Measurements from ENCODE around the gene MTCL1. TPM values are rescaled to one million over a fixed set of nuclear protein-coding genes. Genes with fewer than 3 reads are reported as not detected.

The MTCL1 gene
- total RNA-seq, 1 experiment from 2014 or later = 50.1 TPM

DNA sequence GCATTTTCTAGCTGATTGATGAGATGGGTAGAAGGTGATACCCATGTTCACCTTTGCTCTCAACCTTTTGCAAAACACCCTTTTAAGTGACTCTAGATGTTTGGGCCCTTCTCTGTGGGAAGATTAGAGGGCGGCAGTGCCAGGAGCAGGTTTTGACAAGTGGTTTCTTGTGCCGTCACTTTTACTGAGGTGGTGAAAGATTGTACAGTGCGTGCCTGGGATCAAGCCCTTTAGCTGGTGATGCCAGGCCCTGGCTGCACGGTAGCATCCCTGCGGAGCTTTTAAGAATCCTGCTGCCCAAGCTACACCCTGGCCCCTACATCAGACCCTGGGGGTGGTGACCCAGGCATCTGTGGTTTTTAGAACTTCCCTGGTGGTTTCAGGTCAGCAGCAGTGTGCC lies 29.1 kb downstream of the MTCL1 start:
- ATAC-seq = no peak
- no peak overlapping the region for H3K4me3 ChIP-seq (ENCODE audit: low read depth in 2 of 2, low read length in 2 of 2)
- H3K4me1 ChIP-seq (ENCODE audit: control insufficient read depth, insufficient read depth, low read length) = peaks cover 31% of the 10 kb centered on the region
- H3K27me3 ChIP-seq (ENCODE audit: control insufficient read depth, insufficient read depth, low read length) = no peaks in the 10 kb centered on the region
- intact Hi-C loops (cut with micrococcal nuclease; ENCODE audit: unreplicated experiment) (no loop called here), in situ Hi-C loops (cut with HindIII; ENCODE audit: low pct_unique_long_range_greater_than_20kb, low sequenced_read_pairs) (no loop called here)
- TF ChIP-seq, protein P1, sequence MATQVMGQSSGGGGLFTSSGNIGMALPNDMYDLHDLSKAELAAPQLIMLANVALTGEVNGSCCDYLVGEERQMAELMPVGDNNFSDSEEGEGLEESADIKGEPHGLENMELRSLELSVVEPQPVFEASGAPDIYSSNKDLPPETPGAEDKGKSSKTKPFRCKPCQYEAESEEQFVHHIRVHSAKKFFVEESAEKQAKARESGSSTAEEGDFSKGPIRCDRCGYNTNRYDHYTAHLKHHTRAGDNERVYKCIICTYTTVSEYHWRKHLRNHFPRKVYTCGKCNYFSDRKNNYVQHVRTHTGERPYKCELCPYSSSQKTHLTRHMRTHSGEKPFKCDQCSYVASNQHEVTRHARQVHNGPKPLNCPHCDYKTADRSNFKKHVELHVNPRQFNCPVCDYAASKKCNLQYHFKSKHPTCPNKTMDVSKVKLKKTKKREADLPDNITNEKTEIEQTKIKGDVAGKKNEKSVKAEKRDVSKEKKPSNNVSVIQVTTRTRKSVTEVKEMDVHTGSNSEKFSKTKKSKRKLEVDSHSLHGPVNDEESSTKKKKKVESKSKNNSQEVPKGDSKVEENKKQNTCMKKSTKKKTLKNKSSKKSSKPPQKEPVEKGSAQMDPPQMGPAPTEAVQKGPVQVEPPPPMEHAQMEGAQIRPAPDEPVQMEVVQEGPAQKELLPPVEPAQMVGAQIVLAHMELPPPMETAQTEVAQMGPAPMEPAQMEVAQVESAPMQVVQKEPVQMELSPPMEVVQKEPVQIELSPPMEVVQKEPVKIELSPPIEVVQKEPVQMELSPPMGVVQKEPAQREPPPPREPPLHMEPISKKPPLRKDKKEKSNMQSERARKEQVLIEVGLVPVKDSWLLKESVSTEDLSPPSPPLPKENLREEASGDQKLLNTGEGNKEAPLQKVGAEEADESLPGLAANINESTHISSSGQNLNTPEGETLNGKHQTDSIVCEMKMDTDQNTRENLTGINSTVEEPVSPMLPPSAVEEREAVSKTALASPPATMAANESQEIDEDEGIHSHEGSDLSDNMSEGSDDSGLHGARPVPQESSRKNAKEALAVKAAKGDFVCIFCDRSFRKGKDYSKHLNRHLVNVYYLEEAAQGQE (IDR thresholded peaks at IDR 0.05; ENCODE audit: insufficient read depth in 1 of 2, low read depth in 2 of 2, low read length in 1 of 2) = no peak
- TF ChIP-seq, protein P2, sequence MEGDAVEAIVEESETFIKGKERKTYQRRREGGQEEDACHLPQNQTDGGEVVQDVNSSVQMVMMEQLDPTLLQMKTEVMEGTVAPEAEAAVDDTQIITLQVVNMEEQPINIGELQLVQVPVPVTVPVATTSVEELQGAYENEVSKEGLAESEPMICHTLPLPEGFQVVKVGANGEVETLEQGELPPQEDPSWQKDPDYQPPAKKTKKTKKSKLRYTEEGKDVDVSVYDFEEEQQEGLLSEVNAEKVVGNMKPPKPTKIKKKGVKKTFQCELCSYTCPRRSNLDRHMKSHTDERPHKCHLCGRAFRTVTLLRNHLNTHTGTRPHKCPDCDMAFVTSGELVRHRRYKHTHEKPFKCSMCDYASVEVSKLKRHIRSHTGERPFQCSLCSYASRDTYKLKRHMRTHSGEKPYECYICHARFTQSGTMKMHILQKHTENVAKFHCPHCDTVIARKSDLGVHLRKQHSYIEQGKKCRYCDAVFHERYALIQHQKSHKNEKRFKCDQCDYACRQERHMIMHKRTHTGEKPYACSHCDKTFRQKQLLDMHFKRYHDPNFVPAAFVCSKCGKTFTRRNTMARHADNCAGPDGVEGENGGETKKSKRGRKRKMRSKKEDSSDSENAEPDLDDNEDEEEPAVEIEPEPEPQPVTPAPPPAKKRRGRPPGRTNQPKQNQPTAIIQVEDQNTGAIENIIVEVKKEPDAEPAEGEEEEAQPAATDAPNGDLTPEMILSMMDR (IDR thresholded peaks at IDR 0.05) = no peak
- no peak for TF ChIP-seq TCF7L2 (IDR thresholded peaks at IDR 0.05; ENCODE audit: low read depth, low read length)
- TF ChIP-seq POLR2AphosphoS5 (IDR thresholded peaks at IDR 0.05; ENCODE audit: low read depth, low read length) = no peak
- BruUV-seq (replicated peaks) = no TSS peak
- no peaks in the 10 kb centered on the region for H3K9me3 ChIP-seq (ENCODE audit: control insufficient read depth, insufficient read depth, low read depth, low read length)
- ChIA-PET POLR2A (no interaction called here), CTCF (no interaction called here)
- DNase-seq (ENCODE audit: low read depth, low spot score) = no peak
- no peaks in the 10 kb centered on the region for H3K36me3 ChIP-seq (ENCODE audit: control insufficient read depth, insufficient read depth, low read length)
- H3K27ac ChIP-seq (ENCODE audit: low read length) = no peak overlapping the region

- CTCF ChIA-PET = interaction anchor here (0.7 kb wide), 1 partner anchor 39 kb away, joined by 3 read pairs; no protein-coding TSS in a partner anchor
These were observed 29.9 kb downstream of the MTCL1 start for GRCh38 chr18:8735274-8735673.

More at GRCh38 chr18:8735274-8735673, 29.9 kb downstream of the MTCL1 start:
- POLR2A ChIA-PET = no interaction called here
- no peak for TF ChIP-seq TCF7L2 (IDR thresholded peaks at IDR 0.05; ENCODE audit: low read depth, low read length)
- TF ChIP-seq, protein P2 (IDR thresholded peaks at IDR 0.05) = no peak
- TF ChIP-seq, protein P1 (IDR thresholded peaks at IDR 0.05; ENCODE audit: insufficient read depth in 1 of 2, low read depth in 2 of 2, low read length in 1 of 2) = no peak
- in situ Hi-C loops (cut with HindIII; ENCODE audit: low pct_unique_long_range_greater_than_20kb, low sequenced_read_pairs) = no loop called here
- intact Hi-C loops (cut with micrococcal nuclease; ENCODE audit: unreplicated experiment) = no loop called here
- no TSS peak for BruUV-seq (replicated peaks)
- no peaks in the 10 kb centered on the region for H3K9me3 ChIP-seq (ENCODE audit: control insufficient read depth, insufficient read depth, low read depth, low read length)
- H3K4me1 ChIP-seq (ENCODE audit: control insufficient read depth, insufficient read depth, low read length) = peaks cover 26% of the 10 kb centered on the region
- no peaks in the 10 kb centered on the region for H3K36me3 ChIP-seq (ENCODE audit: control insufficient read depth, insufficient read depth, low read length)
- H3K27ac ChIP-seq (ENCODE audit: low read length) = no peak overlapping the region
- H3K4me3 ChIP-seq (ENCODE audit: low read depth in 2 of 2, low read length in 2 of 2) = no peak overlapping the region
- DNase-seq (ENCODE audit: low read depth, low spot score) (no peak), ATAC-seq (no peak)
- no peaks in the 10 kb centered on the region for H3K27me3 ChIP-seq (ENCODE audit: control insufficient read depth, insufficient read depth, low read length)
